OCI-LY3 (cell line): Measurements from ENCODE around the gene CIB4.

ENCODE experiments used
- EZH2phosphoT487 ChIP-seq: fragments of 200-600 bp; shearing (Covaris generic); IDR thresholded peaks from 2 replicates; pipeline ENCODE4 v1.6.1; 2018; ENCODE audit warnings: antibody characterized with exemption, mixed run types, low read depth
- TF ChIP-seq, protein P1 (sequence below): fragments of 200-600, 300-600 bp; sonication (generic); IDR thresholded peaks from 2 replicates; pipeline ENCODE4 v1.5.1; 2014; ENCODE audit warnings: antibody characterized with exemption, low read length, low read depth

DNA sequence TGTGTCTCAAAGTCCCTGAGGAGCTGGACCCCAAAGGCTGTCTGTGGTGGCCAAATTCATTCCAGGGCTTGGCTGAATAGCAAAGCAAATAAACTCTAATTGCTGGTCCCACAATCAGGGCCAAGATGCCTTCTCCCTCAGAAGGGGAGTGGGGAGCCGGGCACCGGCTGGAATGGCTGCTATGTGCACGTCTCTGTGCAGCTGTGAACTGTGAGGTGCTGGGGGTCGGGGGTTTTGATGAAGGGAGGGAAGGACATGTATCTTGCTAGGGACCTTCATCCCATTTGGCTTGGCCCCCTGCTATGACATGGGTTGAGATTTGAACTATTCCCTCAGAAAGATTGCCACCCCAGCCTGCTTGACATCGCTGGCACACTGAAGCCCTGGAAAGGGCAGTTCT is 60.4 kb downstream of the CIB4 start:
- TF ChIP-seq, protein P1, sequence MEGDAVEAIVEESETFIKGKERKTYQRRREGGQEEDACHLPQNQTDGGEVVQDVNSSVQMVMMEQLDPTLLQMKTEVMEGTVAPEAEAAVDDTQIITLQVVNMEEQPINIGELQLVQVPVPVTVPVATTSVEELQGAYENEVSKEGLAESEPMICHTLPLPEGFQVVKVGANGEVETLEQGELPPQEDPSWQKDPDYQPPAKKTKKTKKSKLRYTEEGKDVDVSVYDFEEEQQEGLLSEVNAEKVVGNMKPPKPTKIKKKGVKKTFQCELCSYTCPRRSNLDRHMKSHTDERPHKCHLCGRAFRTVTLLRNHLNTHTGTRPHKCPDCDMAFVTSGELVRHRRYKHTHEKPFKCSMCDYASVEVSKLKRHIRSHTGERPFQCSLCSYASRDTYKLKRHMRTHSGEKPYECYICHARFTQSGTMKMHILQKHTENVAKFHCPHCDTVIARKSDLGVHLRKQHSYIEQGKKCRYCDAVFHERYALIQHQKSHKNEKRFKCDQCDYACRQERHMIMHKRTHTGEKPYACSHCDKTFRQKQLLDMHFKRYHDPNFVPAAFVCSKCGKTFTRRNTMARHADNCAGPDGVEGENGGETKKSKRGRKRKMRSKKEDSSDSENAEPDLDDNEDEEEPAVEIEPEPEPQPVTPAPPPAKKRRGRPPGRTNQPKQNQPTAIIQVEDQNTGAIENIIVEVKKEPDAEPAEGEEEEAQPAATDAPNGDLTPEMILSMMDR, result no peak
- TF ChIP-seq EZH2phosphoT487, result no peak
